22Rv1 (cell line): ENCODE data around the gene ACTL8.

ENCODE experiments used
- H3K27ac ChIP-seq: fragments of 450-650 bp; 2 replicates; pipeline ENCODE4 v1.5.1; 2017
- ZFX ChIP-seq: fragments of 450-650 bp; IDR thresholded peaks from 2 replicates; pipeline ENCODE4 v1.6.1; 2017; ENCODE audit warnings: antibody characterized with exemption, borderline replicate concordance
- TF ChIP-seq, protein P1 (sequence below): fragments of 450-650 bp; IDR thresholded peaks from 2 replicates; pipeline ENCODE4 v1.5.1; 2017; ENCODE audit warnings: mild to moderate bottlenecking

The ACTL8 gene

DNA sequence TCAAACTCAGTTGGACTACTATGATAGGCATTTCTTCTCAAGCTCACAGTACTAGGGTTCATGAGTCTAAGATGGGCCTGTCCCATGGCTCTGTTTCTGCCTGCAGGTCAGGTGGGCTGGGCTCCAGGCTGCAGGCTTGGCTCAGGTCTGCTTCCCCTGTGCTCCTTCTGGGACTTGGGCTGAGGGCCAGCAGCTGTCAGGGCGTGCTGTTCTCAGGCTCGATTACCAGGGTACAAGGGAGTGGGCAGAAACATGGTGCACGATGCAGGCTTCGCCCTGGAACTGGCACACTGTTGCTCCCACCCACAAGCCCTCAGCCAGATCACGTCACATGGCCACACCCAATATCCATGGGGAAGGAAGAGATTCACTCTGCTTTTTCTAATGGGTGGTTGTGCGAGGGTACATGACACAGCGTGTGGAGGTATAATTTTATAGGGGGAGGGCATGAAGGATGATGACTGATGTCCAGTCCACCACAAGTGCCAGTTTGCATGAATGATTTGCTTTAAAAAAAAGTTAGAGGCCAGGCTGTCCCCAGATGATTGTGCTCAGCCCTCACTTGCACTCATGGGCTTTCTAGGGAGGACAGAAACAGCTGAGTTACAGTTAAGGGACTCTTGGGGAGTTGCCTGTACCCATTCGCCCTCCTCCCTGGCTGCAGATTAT, 118.0 kb downstream of the ACTL8 start:
- no peak for TF ChIP-seq ZFX
- TF ChIP-seq, protein P1, sequence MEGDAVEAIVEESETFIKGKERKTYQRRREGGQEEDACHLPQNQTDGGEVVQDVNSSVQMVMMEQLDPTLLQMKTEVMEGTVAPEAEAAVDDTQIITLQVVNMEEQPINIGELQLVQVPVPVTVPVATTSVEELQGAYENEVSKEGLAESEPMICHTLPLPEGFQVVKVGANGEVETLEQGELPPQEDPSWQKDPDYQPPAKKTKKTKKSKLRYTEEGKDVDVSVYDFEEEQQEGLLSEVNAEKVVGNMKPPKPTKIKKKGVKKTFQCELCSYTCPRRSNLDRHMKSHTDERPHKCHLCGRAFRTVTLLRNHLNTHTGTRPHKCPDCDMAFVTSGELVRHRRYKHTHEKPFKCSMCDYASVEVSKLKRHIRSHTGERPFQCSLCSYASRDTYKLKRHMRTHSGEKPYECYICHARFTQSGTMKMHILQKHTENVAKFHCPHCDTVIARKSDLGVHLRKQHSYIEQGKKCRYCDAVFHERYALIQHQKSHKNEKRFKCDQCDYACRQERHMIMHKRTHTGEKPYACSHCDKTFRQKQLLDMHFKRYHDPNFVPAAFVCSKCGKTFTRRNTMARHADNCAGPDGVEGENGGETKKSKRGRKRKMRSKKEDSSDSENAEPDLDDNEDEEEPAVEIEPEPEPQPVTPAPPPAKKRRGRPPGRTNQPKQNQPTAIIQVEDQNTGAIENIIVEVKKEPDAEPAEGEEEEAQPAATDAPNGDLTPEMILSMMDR, result no peak
- no peak overlapping the region for H3K27ac ChIP-seq

DNA sequence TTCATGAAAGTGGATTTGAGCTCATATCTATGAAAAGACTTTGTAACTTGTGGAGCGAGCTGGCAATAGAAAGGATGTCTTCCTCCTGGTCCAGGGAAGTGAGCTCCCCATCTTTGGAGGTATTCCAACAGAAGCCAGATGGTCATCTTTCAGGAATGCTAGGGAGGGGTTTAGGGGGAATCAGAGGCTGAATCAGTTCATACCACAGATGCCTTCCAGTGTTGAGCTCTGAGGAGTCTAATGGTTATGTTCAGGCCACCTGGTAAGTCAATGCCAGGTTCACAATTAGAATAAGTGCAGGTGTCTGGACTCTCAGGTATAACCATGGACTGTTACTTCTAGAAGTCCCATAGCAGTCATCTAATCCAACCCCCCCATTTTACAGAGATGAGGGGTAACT, 119.1 kb downstream of the ACTL8 start:
- H3K27ac ChIP-seq, result no peak overlapping the region
- TF ChIP-seq, protein P1, result no peak
- TF ChIP-seq ZFX, result no peak

DNA sequence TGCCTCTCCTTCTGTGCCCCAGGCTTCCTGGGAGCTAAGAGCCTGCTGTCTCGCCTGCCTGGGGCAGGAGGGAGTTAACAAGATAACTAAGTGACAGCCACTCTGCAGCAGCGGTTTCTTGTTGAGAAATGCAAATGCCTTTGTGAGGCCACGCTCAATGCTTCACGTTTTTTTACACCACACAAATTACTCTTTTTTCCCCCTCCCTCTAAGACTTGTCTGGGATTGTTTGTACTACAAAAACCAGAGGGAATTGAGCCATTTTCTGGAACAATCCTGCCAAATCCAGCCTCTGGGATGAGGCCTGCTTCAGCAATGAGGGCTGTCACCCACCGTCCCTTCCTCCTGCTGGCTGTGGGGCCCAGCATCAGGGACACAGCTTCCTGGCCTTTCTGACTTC, 119.6 kb downstream of the ACTL8 start:
- TF ChIP-seq ZFX, result no peak
- TF ChIP-seq, protein P1, result no peak
- H3K27ac ChIP-seq, result no peak overlapping the region

DNA sequence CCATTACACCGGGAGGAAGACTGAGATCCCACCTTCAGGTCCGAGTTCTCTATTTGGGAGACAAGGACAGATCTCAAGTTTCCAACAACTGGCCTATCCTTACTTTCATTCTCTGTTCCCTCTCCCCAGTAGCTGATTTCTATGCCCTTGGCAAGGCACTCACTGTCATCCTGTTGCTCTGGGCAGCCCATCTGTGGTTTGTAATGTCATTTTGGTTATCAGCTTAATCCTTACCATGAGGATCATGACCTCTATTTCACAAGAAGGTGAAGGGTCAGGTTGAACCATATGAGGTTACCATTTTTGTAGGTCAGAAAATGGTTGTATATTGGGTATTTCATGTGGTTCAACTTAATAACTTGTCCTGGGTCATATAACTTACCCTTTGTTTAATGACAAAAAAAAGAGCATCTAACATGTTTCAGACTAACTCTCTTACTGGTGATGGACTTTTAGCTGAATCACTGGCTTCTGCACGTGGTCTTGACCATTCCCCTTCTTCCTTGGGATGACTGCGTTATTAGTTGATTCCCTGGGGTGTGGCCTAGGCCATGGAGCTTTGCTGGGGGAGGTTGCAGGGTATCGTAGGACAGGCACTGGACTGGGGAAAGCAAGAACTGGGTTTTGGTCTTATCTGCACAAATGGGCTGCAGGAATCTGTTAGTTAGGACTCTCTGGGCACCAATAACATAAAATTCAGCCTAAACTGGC, 120.2 kb downstream of the ACTL8 start:
- H3K27ac ChIP-seq, result no peak overlapping the region

DNA sequence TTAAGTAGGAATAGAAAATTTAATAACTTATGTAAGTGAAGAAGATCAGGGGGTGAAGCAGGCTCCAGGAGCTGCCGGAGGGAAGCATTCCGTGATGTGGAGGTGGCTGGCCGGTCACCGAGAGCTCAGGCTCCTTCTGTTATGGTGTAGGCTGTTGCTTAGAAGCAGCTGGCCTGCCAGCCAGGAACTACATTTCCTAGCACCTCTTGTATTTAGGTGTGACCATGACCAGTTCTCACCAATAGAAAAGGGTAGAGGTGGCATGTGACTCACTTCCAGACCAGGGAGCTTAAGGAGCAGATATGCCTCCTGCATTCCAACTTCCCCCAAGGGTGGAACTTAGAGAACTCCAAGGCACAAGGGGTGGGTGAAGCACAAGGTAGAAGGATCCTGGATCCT, 120.7 kb downstream of the ACTL8 start:
- no peak overlapping the region for H3K27ac ChIP-seq
- TF ChIP-seq ZFX, result no peak
- TF ChIP-seq, protein P1, result no peak

More for the DNA sequence above, 120.2 kb downstream of the ACTL8 start:
- TF ChIP-seq ZFX, result no peak
- TF ChIP-seq, protein P1, result no peak
